Nephron (organoid): ENCODE data around the gene ALDH3B1.

Experiments
- H3K27ac Mint-ChIP-seq, 3 experiments: 2 replicates each; pipeline ENCODE4 v1.8.0; 2020; ENCODE audit warnings: mixed read lengths in 3 of 3, mild to moderate bottlenecking in 2 of 3, moderate library complexity in 1 of 3
- H3K27me3 Mint-ChIP-seq: 2 replicates; pipeline ENCODE4 v1.8.0; 2021; ENCODE audit warnings: low read depth, mild to moderate bottlenecking, moderate library complexity, mixed read lengths
- H3K36me3 Mint-ChIP-seq: 2 replicates; pipeline ENCODE4 v1.8.0; 2020; ENCODE audit warnings: low read depth, mixed read lengths
- H3K4me1 Mint-ChIP-seq: 2 replicates; pipeline ENCODE4 v1.8.0; 2020; ENCODE audit warnings: mixed read lengths
- H3K4me3 Mint-ChIP-seq, 3 experiments: 2 replicates each; pipeline ENCODE4 v1.8.0; 2020; ENCODE audit warnings: mild to moderate bottlenecking in 3 of 3, mixed read lengths in 3 of 3, moderate library complexity in 2 of 3
- H3K9me3 Mint-ChIP-seq: 2 replicates; pipeline ENCODE4 v1.8.0; 2020; ENCODE audit warnings: mixed read lengths
- TF ChIP-seq, protein P1 (sequence below), 3 experiments: fragments of 200-600 bp; sonication (generic); IDR thresholded peaks; one replicate each; pipeline ENCODE4 v1.5.0; 2021; ENCODE audit warnings: antibody characterized with exemption in 3 of 3; ENCODE audit not compliant: unreplicated experiment in 3 of 3

The ALDH3B1 gene

GRCh38 chr11:68015467-68015866 is 5.3 kb downstream of the ALDH3B1 start:
- Mint-ChIP-seq H3K4me1 (peaks cover 21% of the 10 kb centered on the region), H3K4me3 (no peak overlapping the region), H3K27ac (no peak overlapping the region), H3K36me3 (no peaks in the 10 kb centered on the region), H3K27me3 (peaks cover 14% of the 10 kb centered on the region), H3K9me3 (no peaks in the 10 kb centered on the region)
- TF ChIP-seq, protein P1, sequence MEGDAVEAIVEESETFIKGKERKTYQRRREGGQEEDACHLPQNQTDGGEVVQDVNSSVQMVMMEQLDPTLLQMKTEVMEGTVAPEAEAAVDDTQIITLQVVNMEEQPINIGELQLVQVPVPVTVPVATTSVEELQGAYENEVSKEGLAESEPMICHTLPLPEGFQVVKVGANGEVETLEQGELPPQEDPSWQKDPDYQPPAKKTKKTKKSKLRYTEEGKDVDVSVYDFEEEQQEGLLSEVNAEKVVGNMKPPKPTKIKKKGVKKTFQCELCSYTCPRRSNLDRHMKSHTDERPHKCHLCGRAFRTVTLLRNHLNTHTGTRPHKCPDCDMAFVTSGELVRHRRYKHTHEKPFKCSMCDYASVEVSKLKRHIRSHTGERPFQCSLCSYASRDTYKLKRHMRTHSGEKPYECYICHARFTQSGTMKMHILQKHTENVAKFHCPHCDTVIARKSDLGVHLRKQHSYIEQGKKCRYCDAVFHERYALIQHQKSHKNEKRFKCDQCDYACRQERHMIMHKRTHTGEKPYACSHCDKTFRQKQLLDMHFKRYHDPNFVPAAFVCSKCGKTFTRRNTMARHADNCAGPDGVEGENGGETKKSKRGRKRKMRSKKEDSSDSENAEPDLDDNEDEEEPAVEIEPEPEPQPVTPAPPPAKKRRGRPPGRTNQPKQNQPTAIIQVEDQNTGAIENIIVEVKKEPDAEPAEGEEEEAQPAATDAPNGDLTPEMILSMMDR (IDR thresholded peaks at IDR 0.05; ENCODE audit: unreplicated experiment in 3 of 3) = no peak

DNA sequence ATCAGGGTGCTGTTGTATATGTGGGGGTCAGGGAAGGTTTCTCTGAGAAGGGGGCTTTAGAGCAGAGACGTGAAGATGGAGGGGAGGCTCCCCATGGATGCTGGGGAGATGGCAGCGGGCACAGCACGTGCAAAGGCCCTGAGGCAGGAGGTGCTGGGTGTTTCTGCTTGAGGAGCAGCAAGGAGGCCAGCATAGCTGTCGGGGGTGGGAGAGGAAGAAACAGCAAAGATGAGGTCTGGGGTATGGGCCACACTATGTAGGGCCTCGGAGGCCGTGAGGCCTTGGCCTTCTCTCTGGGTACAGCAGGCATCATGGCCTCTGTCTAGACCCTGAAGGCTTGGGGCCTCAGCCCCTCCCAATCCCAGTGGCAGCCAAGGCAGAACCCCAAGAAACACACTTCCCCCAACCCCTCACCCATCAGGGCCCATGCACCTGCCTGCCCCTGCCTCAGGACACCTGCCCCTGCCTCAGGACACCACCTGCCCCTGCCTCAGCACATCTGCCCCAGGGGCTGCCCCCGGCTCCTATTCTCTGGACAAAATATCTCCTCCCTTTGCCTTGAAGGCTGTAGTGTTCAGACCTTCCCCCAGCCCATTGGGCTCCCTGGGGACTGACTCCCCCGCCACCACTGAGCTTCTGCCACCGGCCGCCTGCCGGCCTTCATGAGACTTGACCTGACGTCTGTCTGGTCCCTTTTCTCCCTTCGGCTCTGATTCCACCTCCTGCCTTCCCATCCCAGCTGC is 6.2 kb downstream of the ALDH3B1 start:
- peaks cover 11% of the 10 kb centered on the region for H3K27me3 Mint-ChIP-seq
- peak overlapping the region in 2 of 3 experiments; percentile 41 to 59 for H3K27ac Mint-ChIP-seq
- TF ChIP-seq, protein P1 (IDR thresholded peaks at IDR 0.05; ENCODE audit: unreplicated experiment in 3 of 3) = no peak
- H3K36me3 Mint-ChIP-seq = no peaks in the 10 kb centered on the region
- H3K4me3 Mint-ChIP-seq = no peak overlapping the region
- no peaks in the 10 kb centered on the region for H3K9me3 Mint-ChIP-seq
- H3K4me1 Mint-ChIP-seq = peaks cover 15% of the 10 kb centered on the region

GRCh38 chr11:68016904-68017817 is 7.0 kb downstream of the ALDH3B1 start:
- Mint-ChIP-seq H3K27ac (peak overlapping the region in 2 of 3 experiments; percentile 41 to 59), H3K4me3 (no peak overlapping the region), H3K9me3 (no peaks in the 10 kb centered on the region), H3K27me3 (peaks cover 11% of the 10 kb centered on the region), H3K4me1 (peaks cover 15% of the 10 kb centered on the region), H3K36me3 (no peaks in the 10 kb centered on the region)
- TF ChIP-seq, protein P1 (IDR thresholded peaks at IDR 0.05; ENCODE audit: unreplicated experiment in 3 of 3) = no peak

- peak overlapping the region in 1 of 3 experiments; percentile 40 for H3K27ac Mint-ChIP-seq
- peaks cover 13% of the 10 kb centered on the region for H3K4me1 Mint-ChIP-seq
- TF ChIP-seq, protein P1 (IDR thresholded peaks at IDR 0.05; ENCODE audit: unreplicated experiment in 3 of 3) = no peak
- H3K9me3 Mint-ChIP-seq = no peaks in the 10 kb centered on the region
- H3K36me3 Mint-ChIP-seq = no peaks in the 10 kb centered on the region
- peaks cover 8% of the 10 kb centered on the region for H3K27me3 Mint-ChIP-seq
- H3K4me3 Mint-ChIP-seq = no peak overlapping the region
Measured at GRCh38 chr11:68017980-68018729, 8.0 kb downstream of the ALDH3B1 start.

DNA sequence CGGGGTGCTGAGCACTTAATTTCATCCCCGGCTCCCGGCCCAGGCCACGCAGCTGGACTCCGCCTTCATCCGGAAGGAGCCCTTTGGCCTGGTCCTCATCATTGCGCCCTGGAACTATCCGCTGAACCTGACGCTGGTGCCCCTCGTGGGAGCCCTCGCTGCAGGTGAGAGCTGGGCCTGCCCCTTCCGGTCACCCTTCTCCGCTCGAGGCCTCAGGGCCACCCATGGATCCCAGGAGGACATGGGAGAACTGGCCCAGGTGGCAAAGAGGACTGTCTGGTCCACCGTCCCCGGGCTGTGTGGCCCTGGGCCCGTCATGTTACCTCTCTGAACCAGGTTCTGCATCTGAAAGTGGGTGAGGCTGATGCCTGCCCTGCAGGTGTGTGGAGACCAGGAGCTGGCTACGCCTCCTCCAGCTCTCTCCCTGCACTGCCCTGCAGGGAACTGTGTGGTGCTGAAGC is 8.6 kb downstream of the ALDH3B1 start:
- Mint-ChIP-seq H3K9me3 (no peaks in the 10 kb centered on the region), H3K27me3 (peaks cover 7% of the 10 kb centered on the region), H3K36me3 (no peaks in the 10 kb centered on the region), H3K27ac (no peak overlapping the region), H3K4me1 (peaks cover 10% of the 10 kb centered on the region), H3K4me3 (no peak overlapping the region)
- TF ChIP-seq, protein P1 (IDR thresholded peaks at IDR 0.05; ENCODE audit: unreplicated experiment in 3 of 3) = no peak
